ENCODE results near the gene CCNY. TPM values are rescaled to one million over a fixed set of nuclear protein-coding genes. Genes with fewer than 3 reads are reported as not detected.

Gene CCNY
- total RNA-seq, 4 donors from 2014 or later, result 39.2 to 47.8 (median 40.9) TPM

- TF ChIP-seq CTCF (IDR thresholded peaks at IDR 0.05; ENCODE audit: low read depth), result no peak
Observed at GRCh38 chr10:35612385-35613106, 276.2 kb downstream of the CCNY start.

- TF ChIP-seq CTCF (IDR thresholded peaks at IDR 0.05; ENCODE audit: low read depth), result no peak
Observed at GRCh38 chr10:35613107-35613440, 276.8 kb downstream of the CCNY start.

- TF ChIP-seq CTCF (IDR thresholded peaks at IDR 0.05; ENCODE audit: low read depth), result no peak
Observed at GRCh38 chr10:35613597-35614226, 277.4 kb downstream of the CCNY start.

GRCh38 chr10:35614312-35614711 lies 278.0 kb downstream of the CCNY start:
- TF ChIP-seq CTCF (IDR thresholded peaks at IDR 0.05; ENCODE audit: low read depth), result no peak

Other genes starting within 250 kb of the CCNY start
- 10 to 100 TPM; 23.2 to 32.0 (median 24.5) TPM for gene CUL2, start 246.2 kb upstream of the CCNY start, total RNA-seq
- 10 to 100 TPM; 29.8 to 90.8 (median 43.0) TPM for gene CREM, start 209.7 kb upstream of the CCNY start, total RNA-seq